HUDEP-2 (cell line): ENCODE measurements around the gene MYL6.
"Not testable (repeated sequence)": the region's sequence is repeated elsewhere in the genome, so short reads cannot be mapped to it uniquely, and the experiment has no call there.

ENCODE experiments used
- DNase-seq, 76 experiments: peaks; one replicate each; lab custom pipeline; 2025; ENCODE audit not compliant: unreplicated experiment in 76 of 76; lab: John Stamatoyannopoulos, UW

The MYL6 gene

DNA sequence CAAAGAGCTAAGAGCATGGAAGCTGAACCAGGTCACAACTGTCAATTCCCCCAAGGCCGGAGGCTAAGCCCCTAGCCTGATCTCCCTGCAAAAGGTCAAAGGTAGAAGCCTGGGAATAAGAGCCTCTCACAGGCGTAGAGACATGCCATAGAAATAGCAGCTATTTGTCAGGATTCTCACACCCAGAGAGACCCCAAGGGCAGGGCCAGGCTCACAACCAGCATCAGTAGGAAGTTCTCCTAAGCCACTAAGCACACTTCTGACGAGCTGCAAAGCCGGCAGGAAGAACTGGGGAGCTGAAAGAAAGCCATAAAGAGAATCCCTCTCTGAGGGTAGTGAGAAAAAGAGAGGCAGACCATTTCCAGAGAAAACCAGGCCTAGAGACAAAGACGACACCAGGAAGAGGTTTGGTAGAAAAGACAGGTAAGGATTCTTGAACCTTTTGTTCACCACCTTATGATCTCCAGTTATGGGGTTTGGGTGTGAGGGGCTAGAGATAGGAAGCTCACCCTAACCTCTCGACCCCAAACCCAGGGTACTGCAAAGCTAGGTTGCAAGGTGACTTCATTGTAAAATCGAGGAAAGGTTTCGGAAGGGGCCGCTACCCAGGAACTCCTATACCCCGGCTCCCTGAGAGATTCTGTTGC lies 30.1 kb downstream of the MYL6 start:
- DNase-seq: peak in 1 of 76 experiments; percentile 14

DNA sequence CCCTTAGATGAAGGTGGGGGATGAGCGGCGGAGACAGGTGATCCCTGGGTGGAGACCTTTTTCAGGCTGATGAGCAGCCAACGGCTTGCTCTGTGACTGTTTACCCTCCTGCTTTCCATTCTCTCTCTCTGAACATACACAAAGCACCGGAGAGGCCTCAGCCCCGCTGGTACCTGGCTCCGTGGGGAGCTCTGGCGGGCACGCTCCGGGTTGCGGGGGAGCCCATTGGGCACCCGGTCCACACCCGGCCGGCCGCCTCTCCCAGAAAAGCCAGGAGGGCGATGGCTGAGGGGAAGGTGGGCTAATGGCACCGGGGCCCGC lies 30.6 kb downstream of the MYL6 start:
- DNase-seq: no peak

DNA sequence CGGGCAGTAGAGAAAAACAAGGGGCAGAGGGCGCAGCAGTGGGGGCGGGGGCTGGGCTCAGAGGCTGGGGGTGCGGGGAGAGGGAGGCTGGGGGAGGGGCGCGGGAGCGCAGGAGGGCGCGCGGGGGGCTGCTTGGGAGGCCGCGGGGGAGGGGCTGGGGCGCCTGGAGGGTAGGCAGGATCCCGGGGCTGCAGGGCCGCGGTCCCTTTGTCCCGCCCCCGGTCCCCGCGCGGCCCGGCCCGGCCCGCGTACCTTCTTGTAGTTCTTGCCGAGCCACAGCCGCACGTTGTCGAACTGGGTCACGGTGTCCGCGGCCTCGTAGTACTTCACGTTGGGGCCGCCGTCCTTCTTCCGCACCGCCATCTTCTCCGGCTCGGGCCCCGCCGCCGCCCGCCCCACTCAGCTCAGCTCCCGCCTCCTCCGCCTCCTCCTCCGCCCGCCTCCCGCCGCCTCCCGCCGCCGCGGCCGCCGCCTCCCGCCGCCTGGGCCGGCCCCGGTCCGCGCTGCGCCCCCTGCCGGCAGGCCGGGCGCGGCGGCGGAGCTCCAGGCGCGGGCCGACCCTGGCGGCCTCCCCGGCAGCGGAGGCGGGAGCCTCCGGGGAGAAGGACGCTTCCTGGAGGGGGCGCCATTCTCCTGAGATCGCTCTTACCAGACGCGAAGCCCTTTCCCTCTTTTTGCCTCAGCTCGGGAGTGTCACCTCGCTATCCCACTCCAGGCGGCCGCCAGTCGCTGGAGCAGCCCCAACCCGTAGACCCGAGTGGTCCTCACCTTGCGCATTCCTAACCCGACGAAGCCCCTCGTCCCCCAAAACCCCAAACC lies 31.1 kb downstream of the MYL6 start, which contains the start of gene SMARCC2:
TSS of gene SMARCC2 (minus strand) at position 385 of the 819 bp plus-strand sequence. CDS start at position 363, 22 bp downstream.
- DNase-seq: peak in 72 of 76 experiments; percentile 37 to 87 (median 78)

DNA sequence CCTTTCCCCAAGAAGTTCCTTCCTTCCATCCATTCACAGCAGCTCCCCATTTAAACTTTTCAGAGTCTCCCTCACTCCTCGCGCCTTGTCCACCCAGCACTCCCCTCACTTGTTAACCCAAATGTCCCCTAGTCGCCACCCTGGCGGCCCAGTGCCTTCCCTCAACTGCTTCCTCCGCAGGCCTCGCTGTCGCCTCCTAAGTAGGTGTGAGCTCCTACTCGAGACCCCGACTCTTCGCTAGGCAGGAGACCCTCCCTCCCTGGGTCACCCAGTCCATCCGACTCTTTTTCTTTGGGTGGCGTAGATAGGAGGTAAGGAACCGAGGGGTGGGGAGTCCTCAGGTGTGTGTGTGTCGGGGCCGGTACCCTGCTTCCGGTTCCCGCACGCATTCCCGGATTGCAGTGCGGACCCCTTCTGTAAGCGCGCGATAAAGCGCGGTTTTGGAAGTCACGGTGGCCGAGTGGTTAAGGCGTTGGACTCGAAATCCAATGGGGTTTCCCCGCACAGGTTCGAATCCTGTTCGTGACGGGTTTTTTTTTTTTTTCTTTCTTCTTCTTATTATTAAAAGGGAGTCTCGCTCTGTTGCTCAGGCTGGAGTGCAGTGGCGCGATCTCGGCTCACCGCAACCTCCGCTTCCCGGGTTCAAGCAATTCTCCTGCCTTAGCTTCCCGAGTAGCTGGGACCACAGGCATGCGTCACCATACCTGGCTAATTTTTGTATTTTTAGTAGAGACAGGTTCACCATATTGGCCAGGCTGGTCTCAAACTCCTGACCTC lies 31.9 kb downstream of the MYL6 start:
- peak in 75 of 76 experiments; percentile 18 to 97 (median 83) for DNase-seq

DNA sequence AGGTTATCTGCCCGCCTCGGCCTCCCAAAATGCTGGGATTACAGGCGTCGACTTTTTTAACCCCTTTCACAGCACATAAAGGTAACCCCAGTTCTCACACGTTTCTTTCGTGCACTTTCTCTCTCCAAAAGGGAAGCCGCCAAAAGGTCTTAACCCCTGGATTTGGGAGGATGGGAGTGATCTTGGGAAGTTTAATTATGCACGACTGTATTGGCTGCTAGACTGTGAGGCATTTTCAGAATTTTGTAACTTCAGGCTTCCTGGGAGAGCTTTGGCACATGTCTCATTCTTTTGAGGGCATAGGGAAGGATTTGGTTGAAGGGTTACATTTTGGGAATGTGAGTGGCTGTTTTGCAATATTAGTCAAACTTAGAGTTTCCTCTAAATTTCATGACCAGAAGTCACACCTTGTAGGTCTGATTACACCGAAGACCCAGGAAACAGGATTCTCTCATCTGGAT lies 32.6 kb downstream of the MYL6 start:
- DNase-seq: peak in 1 of 76 experiments; percentile 39

DNA sequence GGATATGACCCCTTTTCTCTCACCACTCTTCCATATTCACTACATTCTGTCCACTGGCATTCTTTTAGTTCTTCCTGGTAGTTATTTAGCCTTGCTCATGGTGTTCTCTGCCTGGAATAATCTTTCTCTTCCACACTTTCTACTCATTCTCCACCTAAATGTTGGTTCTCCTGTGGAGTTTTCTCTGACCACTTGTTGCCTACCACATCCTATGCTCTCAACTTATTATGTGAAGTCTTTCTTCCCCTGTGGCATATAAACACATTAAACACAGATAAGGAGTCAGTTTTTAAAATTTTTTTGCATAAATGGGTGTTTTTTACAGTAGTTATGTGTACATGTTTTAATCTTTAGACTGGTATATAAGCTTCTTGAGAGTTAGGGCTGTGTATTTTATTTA lies 34.4 kb downstream of the MYL6 start:
- DNase-seq: no peak

DNA sequence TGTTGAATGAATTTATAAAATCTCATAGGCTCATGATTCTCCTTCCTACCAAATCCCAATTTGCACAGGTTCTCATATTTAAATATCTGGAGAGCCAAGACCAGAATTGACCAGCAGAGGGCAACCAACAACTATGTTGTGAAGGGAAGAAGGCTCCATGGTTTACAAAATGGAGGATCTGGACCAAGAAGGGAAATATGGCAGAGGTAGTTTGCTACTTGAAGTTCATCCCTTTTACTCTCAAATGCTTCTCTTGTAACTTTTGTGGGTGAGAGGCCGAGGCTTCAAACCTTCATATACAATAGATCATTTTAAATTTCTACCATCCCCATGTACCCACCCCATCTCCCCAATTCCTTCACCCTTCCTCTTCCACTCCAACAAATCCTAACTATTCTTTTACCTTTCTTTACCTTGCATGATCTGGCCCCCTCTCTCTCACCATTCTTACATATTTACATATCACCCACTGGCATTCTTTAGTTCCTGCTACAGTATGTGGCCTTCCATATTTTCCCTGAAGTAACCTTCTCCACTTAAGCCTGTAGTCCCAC lies 34.9 kb downstream of the MYL6 start:
- DNase-seq: peak in 69 of 76 experiments; percentile 10 to 85 (median 62)

DNA sequence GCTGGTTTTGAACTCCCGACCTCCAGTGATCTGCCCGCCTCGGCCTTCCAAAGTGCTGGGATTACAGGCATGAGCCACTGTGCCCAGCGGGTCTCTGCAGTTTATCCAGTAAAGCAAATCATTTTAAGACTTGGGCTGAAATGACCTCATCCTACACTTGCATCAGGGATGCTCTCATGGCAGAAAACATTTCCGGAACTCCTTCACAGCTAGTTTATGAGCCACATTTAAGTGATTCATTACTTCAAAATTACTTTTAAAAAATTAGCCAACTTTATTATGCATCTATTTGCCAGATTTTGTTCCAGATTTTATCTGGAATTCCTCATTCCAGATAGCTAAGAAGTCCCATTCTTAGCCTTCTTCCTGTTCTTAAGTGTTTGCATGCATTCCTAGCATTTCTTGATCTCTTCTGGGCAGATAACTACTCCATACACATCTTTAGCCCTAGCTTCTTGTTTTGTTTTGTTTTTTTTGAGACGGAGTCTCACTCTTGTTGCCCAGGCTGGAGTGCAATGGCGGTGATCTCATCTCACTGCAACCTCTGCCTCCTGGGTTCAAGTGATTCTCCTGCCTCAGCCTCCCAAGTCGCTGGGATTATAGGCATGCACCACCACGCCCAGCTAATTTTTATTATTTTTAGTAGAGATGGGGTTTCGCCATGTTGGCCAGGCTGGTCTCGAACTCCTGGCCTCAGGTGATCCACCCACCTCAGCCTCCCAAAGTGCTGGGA lies 38.8 kb downstream of the MYL6 start:
- DNase-seq: not testable (repeated sequence)

DNA sequence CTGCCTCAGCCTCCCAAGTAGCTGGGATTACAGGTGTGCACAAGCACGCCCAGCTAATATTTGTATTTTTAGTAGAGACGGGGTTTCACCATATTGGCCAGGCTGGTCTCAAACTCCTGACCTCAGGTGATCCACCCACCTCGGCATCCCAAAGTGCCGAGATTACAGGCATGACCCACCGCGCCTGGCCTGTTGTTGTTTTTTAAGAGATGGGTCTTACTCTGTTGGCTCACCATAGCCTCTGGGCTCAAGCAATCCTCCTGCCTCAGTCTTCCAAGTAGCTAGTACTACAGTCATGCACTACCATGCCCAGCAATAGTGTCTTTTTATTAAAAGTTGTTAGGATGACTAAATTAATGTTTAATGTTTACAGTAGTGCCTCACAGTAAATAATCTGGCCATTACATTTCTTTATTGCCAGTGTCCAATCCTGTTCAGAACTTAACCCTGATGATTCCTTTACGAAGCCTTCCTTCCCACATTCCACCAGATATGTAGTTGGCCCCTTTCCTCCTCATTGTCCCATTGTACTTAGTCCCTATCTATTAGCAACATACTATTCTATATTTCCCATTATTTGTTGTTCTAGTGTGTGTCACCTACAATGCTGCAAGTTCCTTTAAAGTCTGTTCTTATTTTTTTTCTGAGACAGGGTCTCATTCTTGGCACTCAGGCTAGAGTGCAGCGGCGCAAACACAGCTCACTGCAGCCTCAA lies 39.9 kb downstream of the MYL6 start:
- no peak for DNase-seq

DNA sequence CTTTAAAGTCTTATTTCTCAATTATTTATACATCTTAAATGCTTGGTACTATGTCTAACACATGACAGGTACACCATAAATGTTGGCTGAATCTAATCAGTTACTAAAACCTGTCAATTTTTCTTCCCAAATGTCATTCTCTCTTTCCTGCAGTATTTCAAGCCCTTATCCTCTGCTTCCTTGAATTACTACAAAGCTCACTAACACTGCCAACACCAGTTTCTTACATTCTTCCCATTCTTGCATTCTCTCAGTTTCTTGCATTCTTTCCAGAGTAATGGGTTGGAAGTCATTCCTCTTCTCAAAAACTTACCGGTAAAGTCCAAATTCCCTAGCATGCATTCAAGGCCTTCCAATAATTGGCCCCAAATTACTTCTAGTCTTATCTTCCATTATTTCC lies 40.7 kb downstream of the MYL6 start:
- DNase-seq: no peak

DNA sequence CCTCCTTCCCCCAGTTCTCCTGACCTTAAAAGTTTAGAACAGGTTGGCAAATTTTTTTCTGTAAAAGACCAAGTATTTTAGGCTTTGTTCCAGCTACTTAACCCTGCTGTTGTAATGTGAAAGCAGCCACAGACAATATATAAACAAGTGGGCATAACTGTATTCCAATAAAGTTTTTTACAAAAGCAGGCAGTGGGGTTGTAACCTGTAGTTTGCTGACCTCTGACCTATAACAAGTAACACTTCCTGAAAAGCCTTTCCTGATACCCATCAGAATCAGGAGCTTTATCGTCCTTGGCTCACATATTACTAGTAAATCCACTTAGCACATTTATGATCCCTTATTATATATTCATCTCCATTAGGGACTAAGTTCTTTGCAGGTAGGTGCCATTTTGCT lies 44.2 kb downstream of the MYL6 start:
- DNase-seq: peak in 1 of 76 experiments; percentile 8

DNA sequence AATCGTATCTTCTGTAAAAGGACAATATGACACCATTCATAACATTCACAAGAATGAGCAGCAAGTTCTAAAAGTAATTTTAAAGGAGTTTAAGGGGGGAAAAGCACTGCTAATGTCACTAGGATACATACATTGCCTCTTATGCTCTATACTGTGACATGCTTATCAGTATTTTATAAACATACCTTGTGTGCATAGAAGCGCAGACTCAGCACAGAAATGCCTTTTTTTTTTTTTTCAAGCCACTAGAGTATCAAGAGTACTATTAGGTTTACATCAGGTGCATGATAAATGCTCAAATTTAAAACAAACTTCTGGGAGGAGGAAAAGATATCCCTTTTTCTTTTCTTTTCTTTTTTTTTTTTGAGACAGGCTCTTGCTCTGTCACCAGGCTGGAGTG lies 44.7 kb downstream of the MYL6 start:
- no peak for DNase-seq

DNA sequence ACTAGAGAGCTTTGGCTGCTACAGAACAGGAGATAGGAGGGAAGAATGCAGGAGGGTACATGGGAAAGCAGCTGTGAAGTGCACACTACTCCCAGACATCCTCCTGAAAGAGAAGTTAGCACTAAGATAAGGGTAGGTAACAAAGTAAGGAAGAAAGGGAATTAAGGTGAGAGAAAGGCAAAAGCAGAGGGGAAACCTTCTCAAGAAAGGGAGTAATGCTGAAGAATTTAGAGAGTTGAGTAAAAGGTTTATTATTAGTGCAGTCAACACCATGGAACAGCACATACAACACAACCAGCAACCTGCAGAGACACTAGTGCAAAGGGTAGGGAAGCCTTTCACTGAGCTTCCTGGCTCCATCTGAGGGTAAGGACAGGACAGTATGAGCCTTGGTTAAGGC lies 46.1 kb downstream of the MYL6 start:
- no peak for DNase-seq

DNA sequence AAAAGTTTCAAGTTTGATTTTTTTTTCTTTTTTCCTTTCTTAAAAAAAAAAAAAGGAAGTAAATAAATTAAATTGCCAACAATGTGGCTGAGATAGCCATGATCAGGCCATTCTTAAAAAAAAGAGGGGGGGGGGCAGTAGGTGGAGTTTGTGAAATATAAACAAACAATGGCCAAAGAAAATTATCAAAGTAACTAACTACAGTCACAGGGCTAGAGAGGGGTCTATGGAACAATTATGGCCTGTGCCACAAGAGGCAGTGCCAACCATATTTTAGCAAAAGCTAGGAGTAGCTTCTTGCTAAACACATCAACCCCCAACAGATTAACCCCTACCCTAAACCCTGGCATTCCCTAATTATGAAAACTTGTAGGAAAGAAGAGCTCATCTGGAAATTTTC lies 47.3 kb downstream of the MYL6 start:
- DNase-seq: no peak

DNA sequence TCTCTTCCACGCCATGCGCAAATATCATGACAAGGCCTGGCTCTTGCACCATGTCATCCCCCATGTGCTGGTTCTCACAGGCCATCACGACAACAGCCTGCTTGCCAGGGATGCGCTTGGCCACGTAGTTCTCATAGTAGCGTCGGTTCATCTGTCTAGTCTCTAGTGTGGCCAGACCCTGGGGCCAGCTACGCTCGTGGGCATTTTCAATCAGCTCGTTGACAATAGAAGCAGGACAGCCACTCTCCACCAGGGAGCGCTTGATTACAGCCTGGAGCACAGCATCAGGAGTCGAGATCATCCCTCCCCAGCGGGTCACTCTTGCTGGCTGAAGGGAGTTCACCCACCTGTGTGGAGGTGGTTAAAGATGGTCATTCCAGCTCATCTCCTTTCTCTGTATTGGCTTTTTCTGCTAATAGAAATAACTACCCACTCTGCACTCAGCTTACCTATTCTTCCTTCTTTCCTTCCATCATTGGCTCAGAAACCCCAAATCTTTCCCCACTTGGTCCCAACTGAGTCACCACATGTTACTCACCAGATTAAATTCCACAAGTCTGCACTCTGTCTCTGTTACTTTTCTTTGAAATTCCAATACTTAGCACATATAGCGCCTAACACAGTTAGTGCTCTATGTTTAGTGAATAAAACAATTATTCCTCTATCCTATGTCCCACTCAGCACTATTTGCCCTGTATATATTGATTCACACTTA lies 48.5 kb downstream of the MYL6 start:
- DNase-seq: peak in 50 of 76 experiments; percentile 7 to 69 (median 30)

DNA sequence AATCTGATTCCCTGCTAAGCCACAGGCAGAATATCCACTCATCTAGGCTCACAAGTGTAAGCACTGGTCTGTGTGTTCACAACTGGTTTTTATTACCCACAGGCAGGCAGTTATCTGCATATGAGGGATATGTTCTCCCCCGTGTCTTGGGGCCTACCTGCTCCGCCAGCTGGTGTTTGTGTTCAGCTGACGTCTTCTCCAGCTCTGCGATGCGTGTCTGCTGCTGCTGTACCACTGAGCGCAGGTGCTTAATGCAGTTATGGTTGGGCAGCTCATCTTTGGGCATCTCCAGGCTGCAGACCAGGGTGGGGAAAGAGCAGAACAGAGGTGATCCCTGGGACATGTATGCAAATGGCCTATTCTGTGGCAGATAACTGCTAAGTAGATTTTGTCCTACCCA lies 49.8 kb downstream of the MYL6 start:
- no peak for DNase-seq
